IMR-90 (cell line): ENCODE results near the gene NUP54. TPM values are rescaled to one million over a fixed set of nuclear protein-coding genes. Genes with fewer than 3 reads are reported as not detected.

ENCODE experiments used
- ATAC-seq: fragments of 200-7000 bp; cut with Tn5 transposase; 2 replicates; pipeline ENCODE4 v1.9.1; 2020; ENCODE audit warnings: low read depth, mild to moderate bottlenecking, moderate library complexity
- BruUV-seq: library from RNA; stranded (reverse); fragments of 400-500 nt; replicated peaks from 2 replicates; lab custom pipeline; 2021; lab: Mats Ljungman, UMichigan
- CTCF ChIA-PET: fragments of 300-600 bp; formaldehyde crosslinking; extraction: SDS; loops from one replicate; lab custom pipeline; 2021; ENCODE audit warnings: antibody characterized with exemption; lab: Yijun Ruan, JAX
- POLR2A ChIA-PET: fragments of 300-600 bp; sonication (Branson Sonifier 250); formaldehyde crosslinking; loops from one replicate; lab custom pipeline; 2022; ENCODE audit warnings: antibody characterized with exemption; ENCODE audit not compliant: unreplicated experiment; lab: Charles Lee
- DNase-seq: peaks from one replicate; pipeline ENCODE4 v3.0.0; 2013
- H2AFZ ChIP-seq: replicated peaks from 2 replicates; pipeline ENCODE3; 2013; ENCODE audit warnings: low read length, mild to moderate bottlenecking; ENCODE audit not compliant: poor library complexity
- H2AK5ac ChIP-seq: 2 replicates; pipeline ENCODE4 v1.6.1; 2013; ENCODE audit warnings: low read depth, low read length, inconsistent platforms
- H2AK9ac ChIP-seq: replicated peaks from 2 replicates; pipeline ENCODE3; 2013; ENCODE audit warnings: mild to moderate bottlenecking, low read depth, low read length, moderate library complexity; ENCODE audit not compliant: poor library complexity
- H2BK120ac ChIP-seq: 2 replicates; pipeline ENCODE4 v1.6.1; 2013; ENCODE audit warnings: low read depth, low read length, inconsistent platforms
- H2BK15ac ChIP-seq: 3 replicates; pipeline ENCODE4 v1.6.1; 2013; ENCODE audit warnings: low read depth, low read length, inconsistent platforms
- H2BK20ac ChIP-seq: 2 replicates; pipeline ENCODE4 v1.6.1; 2013; ENCODE audit warnings: low read depth, mild to moderate bottlenecking, inconsistent platforms, low read length, moderate library complexity
- H2BK5ac ChIP-seq: 2 replicates; pipeline ENCODE4 v1.6.1; 2013; ENCODE audit warnings: mild to moderate bottlenecking, low read depth, low read length, inconsistent platforms; ENCODE audit not compliant: poor library complexity, severe bottlenecking
- H3K14ac ChIP-seq: replicated peaks from 2 replicates; pipeline ENCODE4 v1.6.1; 2013; ENCODE audit warnings: low read depth, low read length, inconsistent platforms
- H3K18ac ChIP-seq: 2 replicates; pipeline ENCODE4 v1.6.1; 2013; ENCODE audit warnings: low read depth, low read length, control low read depth
- H3K23ac ChIP-seq: 2 replicates; pipeline ENCODE4 v1.6.1; 2013; ENCODE audit warnings: low read depth, low read length, inconsistent platforms
- H3K27ac ChIP-seq: 2 replicates; pipeline ENCODE4 v1.5.1; 2013; ENCODE audit warnings: mild to moderate bottlenecking, control low read depth, low read length; ENCODE audit not compliant: insufficient read depth
- H3K27me3 ChIP-seq: 2 replicates; pipeline ENCODE4 v1.6.1; 2013; ENCODE audit warnings: low read length; ENCODE audit not compliant: control insufficient read depth, insufficient read depth
- H3K36me3 ChIP-seq: 2 replicates; pipeline ENCODE4 v1.6.1; 2013; ENCODE audit warnings: low read length, mixed read lengths; ENCODE audit not compliant: control insufficient read depth, insufficient read depth
- H3K4ac ChIP-seq: 2 replicates; pipeline ENCODE4 v1.6.1; 2013; ENCODE audit warnings: low read depth, low read length, inconsistent platforms
- H3K4me1 ChIP-seq: 2 replicates; pipeline ENCODE4 v1.6.1; 2013; ENCODE audit warnings: low read length, mixed read lengths; ENCODE audit not compliant: control insufficient read depth, insufficient read depth
- H3K4me2 ChIP-seq: 2 replicates; pipeline ENCODE4 v1.6.1; 2013; ENCODE audit warnings: low read depth, mild to moderate bottlenecking, control low read depth, low read length, moderate library complexity
- H3K4me3 ChIP-seq: 2 replicates; pipeline ENCODE4 v1.5.1; 2013; ENCODE audit warnings: low read depth, mild to moderate bottlenecking, control low read depth, low read length, moderate library complexity; ENCODE audit not compliant: insufficient read depth
- H3K56ac ChIP-seq: 2 replicates; pipeline ENCODE4 v1.6.1; 2013; ENCODE audit warnings: low read length, inconsistent platforms; ENCODE audit not compliant: insufficient read depth; ENCODE audit errors: extremely low read depth
- H3K79me1 ChIP-seq, 2 experiments: 2 replicates each; pipeline ENCODE4 v1.6.1; 2013; ENCODE audit warnings: low read length in 2 of 2, inconsistent platforms in 1 of 2, low read depth in 1 of 2
- H3K9ac ChIP-seq: 2 replicates; pipeline ENCODE4 v1.6.1; 2013; ENCODE audit warnings: low read depth, low read length, control low read depth
- H3K9me1 ChIP-seq: 2 replicates; pipeline ENCODE4 v1.6.1; 2013; ENCODE audit warnings: low read length, inconsistent platforms; ENCODE audit not compliant: insufficient read depth
- H3K9me3 ChIP-seq: 2 replicates; pipeline ENCODE4 v1.6.1; 2013; ENCODE audit warnings: low read length; ENCODE audit not compliant: control insufficient read depth, insufficient read depth
- H4K20me1 ChIP-seq: 2 replicates; pipeline ENCODE4 v1.6.1; 2013; ENCODE audit warnings: low read length, inconsistent platforms; ENCODE audit not compliant: insufficient read depth
- H4K5ac ChIP-seq: 2 replicates; pipeline ENCODE4 v1.6.1; 2013; ENCODE audit warnings: mild to moderate bottlenecking, low read depth, low read length, control low read depth
- H4K8ac ChIP-seq, 2 experiments: 2 replicates each; pipeline ENCODE4 v1.6.1; 2013; ENCODE audit warnings: low read depth in 2 of 2, low read length in 2 of 2, control low read depth in 1 of 2, inconsistent platforms in 1 of 2
- H4K91ac ChIP-seq: 2 replicates; pipeline ENCODE4 v1.6.1; 2013; ENCODE audit warnings: low read depth, low read length, inconsistent platforms; ENCODE audit not compliant: insufficient read depth
- CHD1 ChIP-seq: IDR thresholded peaks from 2 replicates; pipeline ENCODE4 v1.6.1; 2012; ENCODE audit warnings: low read depth, low read length, improper control_type of control experiment
- CTCF ChIP-seq: conservative IDR thresholded peaks from 2 replicates; pipeline ENCODE4 v1.5.1; 2012; ENCODE audit warnings: mild to moderate bottlenecking, low read depth, low read length, improper control_type of control experiment
- FOS ChIP-seq: fragments of 150-350 bp; IDR thresholded peaks from 2 replicates; pipeline ENCODE4 v1.6.1; 2016; ENCODE audit warnings: low read depth, low read length
- MAFK ChIP-seq: IDR thresholded peaks from 2 replicates; pipeline ENCODE4 v1.6.1; 2012; ENCODE audit warnings: low read depth, low read length, improper control_type of control experiment
- MAZ ChIP-seq: IDR thresholded peaks from 2 replicates; pipeline ENCODE4 v1.6.1; 2012; ENCODE audit warnings: low read depth, mild to moderate bottlenecking, low read length, improper control_type of control experiment, moderate library complexity, borderline replicate concordance
- NFE2L2 ChIP-seq: fragments of 150-350 bp; IDR thresholded peaks from 2 replicates; pipeline ENCODE4 v1.6.1; 2016; ENCODE audit warnings: low read depth, mild to moderate bottlenecking, low read length
- POLR2A ChIP-seq: IDR thresholded peaks from 2 replicates; pipeline ENCODE4 v1.6.1; 2012; ENCODE audit warnings: mild to moderate bottlenecking, low read depth, low read length
- RAD21 ChIP-seq: IDR thresholded peaks from 2 replicates; pipeline ENCODE4 v1.6.1; 2012; ENCODE audit warnings: low read length, improper control_type of control experiment
- RCOR1 ChIP-seq: IDR thresholded peaks from 2 replicates; pipeline ENCODE4 v1.6.1; 2012; ENCODE audit warnings: mild to moderate bottlenecking, low read length, improper control_type of control experiment; ENCODE audit not compliant: insufficient replicate concordance
- RFX5 ChIP-seq: IDR thresholded peaks from 2 replicates; pipeline ENCODE4 v1.8.0; 2012; ENCODE audit warnings: low read depth, mild to moderate bottlenecking, low read length, moderate library complexity
- SMC3 ChIP-seq: fragments of 150-350 bp; IDR thresholded peaks from 2 replicates; pipeline ENCODE4 v1.6.1; 2016; ENCODE audit warnings: low read depth, mild to moderate bottlenecking, antibody characterized with exemption, low read length, moderate library complexity
- USF2 ChIP-seq: fragments of 150-350 bp; IDR thresholded peaks from 2 replicates; pipeline ENCODE4 v1.6.1; 2017; ENCODE audit warnings: mild to moderate bottlenecking, antibody characterized with exemption, low read length, low read depth
- WGBS, 2 experiments: methylation state at CpG; one replicate each; pipeline versions ENCODE4 v1.1.5 to v1.1.7; 2013; ENCODE audit warnings: missing lambda C conversion rate in 2 of 2; ENCODE audit not compliant: insufficient read length in 1 of 2; ENCODE audit errors: extremely low coverage in 2 of 2; 5-methylcytosine and 5-hydroxymethylcytosine counted together
- dilution Hi-C: fragments of 300-500 bp; cut with HindIII; formaldehyde crosslinking; loops from one replicate; pipeline ENCODE4 v1.14.3; 2018; ENCODE audit warnings: low sequenced_read_pairs; ENCODE audit not compliant: unreplicated experiment
- in situ Hi-C: fragments of 300-500 bp; cut with MboI; formaldehyde crosslinking; loops from 3 replicates; pipeline ENCODE4 v1.14.3; 2019; ENCODE audit warnings: low sequenced_read_pairs, inconsistent platforms, mixed read lengths
- intact Hi-C: fragments of 100-400 bp; cut with micrococcal nuclease; formaldehyde crosslinking; loops from 2 replicates; pipeline ENCODE4 v1.10.0; 2022
- polyA plus RNA-seq, 3 experiments: library from polyadenylated mRNA; depleted of rRNA; stranded (reverse); fragments of >200 nt; gene quantifications; 2 replicates each; pipeline ENCODE4 v1.2.3, GENCODE V29; 2012; ENCODE audit warnings: low replicate concordance in 1 of 3
- total RNA-seq: library from RNA; depleted of rRNA; stranded (reverse); fragments of >200 nt; gene quantifications from 2 replicates; pipeline ENCODE4 v1.2.3, GENCODE V29; 2012

The NUP54 gene
- total and polyA plus RNA-seq, 2 of the 4 experiments (the other 2 are of a cell fraction): 24.6 to 44.4 TPM

- Histone ChIP-seq H3K56ac (no peak overlapping the region), H3K4ac (no peak overlapping the region), H3K4me2 (no peak overlapping the region), H3K9ac (no peak overlapping the region), H2AK9ac (no peak overlapping the region), H3K14ac (no peak overlapping the region), H4K8ac (0 out of 4 replicates have a peak overlapping the region, but pooled peaks of 1 of the 2 experiments have one; percentile 40), H3K9me1 (peaks cover 22% of the 10 kb centered on the region), H3K27ac (no peak overlapping the region), H2BK15ac (no peak overlapping the region), H2BK20ac (no peak overlapping the region), H3K4me3 (no peak overlapping the region), H3K18ac (no peak overlapping the region), H2BK5ac (no peak overlapping the region), H3K36me3 (peaks cover 15% of the 10 kb centered on the region), H3K79me1 (peaks cover 41 to 77% of the 10 kb centered on the region in 2 experiments), H3K4me1 (peaks cover 6% of the 10 kb centered on the region), H2AK5ac (no peak overlapping the region), H3K27me3 (no peaks in the 10 kb centered on the region), H3K9me3 (no peaks in the 10 kb centered on the region), H4K20me1 (peaks cover 20% of the 10 kb centered on the region), H4K91ac (no peak overlapping the region), H3K23ac (no peak overlapping the region), H2AFZ (no peak overlapping the region), H4K5ac (no peak overlapping the region), H2BK120ac (no peak overlapping the region)
- no TSS peak for BruUV-seq
- TF ChIP-seq MAFK: no peak
- no peak for TF ChIP-seq FOS
- TF ChIP-seq CHD1: no peak
- TF ChIP-seq MAZ: no peak
- no peak for TF ChIP-seq SMC3
- TF ChIP-seq RAD21: no peak
- TF ChIP-seq CTCF: no peak
- no peak for TF ChIP-seq USF2
- no peak for TF ChIP-seq POLR2A
- no peak for TF ChIP-seq RFX5
- TF ChIP-seq NFE2L2: no peak
- no peak for TF ChIP-seq RCOR1
- ATAC-seq (no peak), DNase-seq (no peak)
- dilution Hi-C loops: no loop called here
- POLR2A ChIA-PET: no interaction called here
- WGBS, 2 experiments: no CpG with 5 or more reads among the region's 3 CpGs
- in situ Hi-C loops: loop anchor here (10.0 kb wide), 1 partner anchor 188 kb away; no protein-coding TSS in a partner anchor
- CTCF ChIA-PET: no interaction called here
- intact Hi-C loops: no loop called here
Measured at GRCh38 chr4:76187152-76187551, 39.0 kb upstream of the NUP54 start.
